Effector memory CD8-positive, alpha-beta T cell (primary cell): ENCODE data around the gene TMEM19.

Experiments
- ATAC-seq: fragments of 150-1000 bp; cut with Tn5 transposase; replicated peaks from 2 replicates; pipeline ENCODE4 v1.10.0; 2021; ENCODE audit warnings: mild to moderate bottlenecking, moderate library complexity
- DNase-seq, 3 experiments: peaks; one replicate each; pipeline ENCODE4 v3.0.0; 2021
- H3K27ac Mint-ChIP-seq, 2 donors: one replicate each; pipeline ENCODE4 v1.8.0; 2022; ENCODE audit warnings: mild to moderate bottlenecking in 2 of 2, mixed read lengths in 2 of 2, moderate library complexity in 2 of 2
- H3K27me3 Mint-ChIP-seq, 2 donors: one replicate each; pipeline ENCODE4 v1.8.0; 2022; ENCODE audit warnings: mixed read lengths in 2 of 2
- H3K36me3 Mint-ChIP-seq: one replicate; pipeline ENCODE4 v1.8.0; 2022; ENCODE audit warnings: mild to moderate bottlenecking, moderate library complexity, mixed read lengths; ENCODE audit not compliant: insufficient read depth
- H3K4me1 Mint-ChIP-seq, 2 donors: one replicate each; pipeline ENCODE4 v1.8.0; 2022; ENCODE audit warnings: low read depth in 2 of 2, mixed read lengths in 2 of 2
- H3K4me3 Mint-ChIP-seq, 2 donors: one replicate each; pipeline ENCODE4 v1.8.0; 2022; ENCODE audit warnings: mild to moderate bottlenecking in 2 of 2, mixed read lengths in 2 of 2, moderate library complexity in 2 of 2
- H3K9me3 Mint-ChIP-seq, 2 donors: one replicate each; pipeline ENCODE4 v1.8.0; 2022; ENCODE audit warnings: mixed read lengths in 2 of 2

The TMEM19 gene

GRCh38 chr12:71655495-71655894 lies 30.4 kb upstream of the TMEM19 start:
- Mint-ChIP-seq H3K9me3 (no peaks in the 10 kb centered on the region), H3K27ac (peak overlapping the region in 1 of 2 donors; percentile 80), H3K4me1 (peaks cover 18 to 44% of the 10 kb centered on the region in 2 donors), H3K4me3 (peak overlapping the region in 1 of 2 donors; percentile 71), H3K36me3 (peaks cover 45% of the 10 kb centered on the region), H3K27me3 (no peaks in the 10 kb centered on the region)
- no peak for DNase-seq
- ATAC-seq = no peak

GRCh38 chr12:71655907-71656306 lies 30.0 kb upstream of the TMEM19 start:
- Mint-ChIP-seq H3K9me3 (no peaks in the 10 kb centered on the region), H3K4me1 (peaks cover 18 to 44% of the 10 kb centered on the region in 2 donors), H3K27ac (peak overlapping the region in 1 of 2 donors; percentile 80), H3K27me3 (no peaks in the 10 kb centered on the region), H3K4me3 (peak overlapping the region in 1 of 2 donors; percentile 71), H3K36me3 (peaks cover 45% of the 10 kb centered on the region)
- DNase-seq (no peak), ATAC-seq (no peak)

DNA sequence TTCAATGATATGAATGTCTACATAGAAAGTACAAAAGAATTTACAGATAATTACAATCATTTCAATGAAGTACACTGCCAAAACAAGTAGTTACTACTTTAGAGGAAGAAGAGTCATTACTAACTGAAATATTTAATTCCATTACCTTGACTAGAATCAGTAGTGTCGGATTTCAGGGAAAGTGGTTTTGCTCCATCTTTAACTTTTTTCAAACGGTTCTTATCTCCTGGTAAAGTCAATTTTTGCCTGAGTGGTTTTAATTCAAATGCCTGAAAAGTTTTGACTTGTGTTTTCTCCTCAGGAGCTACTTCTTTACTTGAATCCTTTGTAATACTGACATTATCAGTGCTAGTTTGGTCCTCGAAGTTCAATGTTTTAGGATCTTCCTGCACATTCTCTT lies 29.1 kb upstream of the TMEM19 start:
- DNase-seq (no peak), ATAC-seq (no peak)
- no peaks in the 10 kb centered on the region for H3K27me3 Mint-ChIP-seq
- H3K9me3 Mint-ChIP-seq = no peaks in the 10 kb centered on the region
- peaks cover 20 to 46% of the 10 kb centered on the region in 2 donors for H3K4me1 Mint-ChIP-seq
- H3K4me3 Mint-ChIP-seq = no peak overlapping the region
- no peak overlapping the region for H3K27ac Mint-ChIP-seq
- H3K36me3 Mint-ChIP-seq = peaks cover 45% of the 10 kb centered on the region

GRCh38 chr12:71661977-71662530 lies 23.8 kb upstream of the TMEM19 start:
- peak overlapping the region; percentile 99 to 100 for H3K4me3 Mint-ChIP-seq
- H3K4me1 Mint-ChIP-seq = peaks cover 20 to 53% of the 10 kb centered on the region in 2 donors
- DNase-seq = no peak
- H3K9me3 Mint-ChIP-seq = no peaks in the 10 kb centered on the region
- no peak for ATAC-seq
- H3K27me3 Mint-ChIP-seq = no peaks in the 10 kb centered on the region
- H3K27ac Mint-ChIP-seq = peak overlapping the region; percentile 100
- H3K36me3 Mint-ChIP-seq = peaks cover 50% of the 10 kb centered on the region

DNA sequence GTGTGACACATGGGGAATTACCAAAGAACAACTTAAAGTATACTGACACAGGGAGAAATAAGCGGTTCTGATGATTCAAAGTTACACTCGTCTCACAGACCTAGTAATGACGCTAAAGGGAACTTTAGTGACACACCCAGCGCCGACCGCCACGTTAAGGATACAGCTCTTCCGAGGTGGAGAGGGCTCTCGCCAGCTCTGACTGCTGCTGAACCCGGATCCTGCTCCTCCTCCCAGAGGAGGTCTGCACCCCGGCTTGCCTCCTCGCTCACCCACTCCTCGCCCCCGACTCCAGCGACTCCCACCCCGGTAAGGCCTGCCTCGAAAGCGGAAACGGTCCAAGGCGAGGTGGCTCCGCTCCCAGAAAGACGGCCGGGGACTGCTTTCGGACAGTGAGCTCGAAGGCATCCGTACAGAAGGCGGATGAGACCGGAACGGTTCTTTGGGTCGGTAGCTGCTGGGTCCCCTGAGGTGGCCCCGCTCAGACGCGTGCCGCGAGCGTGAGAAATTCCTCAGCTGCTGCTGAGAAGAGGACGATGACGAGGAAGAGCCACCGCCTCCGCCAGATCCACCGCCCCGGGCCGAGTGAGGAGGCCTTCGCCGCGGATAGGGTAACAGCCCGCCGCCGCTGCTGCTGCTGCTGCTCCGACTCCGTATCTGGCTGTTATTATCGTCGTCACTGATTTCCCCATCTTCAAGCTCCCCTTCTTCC lies 22.9 kb upstream of the TMEM19 start:
- Mint-ChIP-seq H3K36me3 (peaks cover 41% of the 10 kb centered on the region), H3K27ac (peak overlapping the region; percentile 100), H3K27me3 (no peaks in the 10 kb centered on the region), H3K9me3 (no peaks in the 10 kb centered on the region), H3K4me3 (peak overlapping the region; percentile 99 to 100), H3K4me1 (peaks cover 20 to 53% of the 10 kb centered on the region in 2 donors)
- DNase-seq = peak; percentile 60 to 73 (median 67)
- peak; percentile 52 for ATAC-seq

- ATAC-seq (peak; percentile 74), DNase-seq (peak; percentile 85 to 88 (median 87))
- peaks cover 21 to 50% of the 10 kb centered on the region in 2 donors for H3K4me1 Mint-ChIP-seq
- no peaks in the 10 kb centered on the region for H3K27me3 Mint-ChIP-seq
- H3K9me3 Mint-ChIP-seq = no peaks in the 10 kb centered on the region
- H3K27ac Mint-ChIP-seq = peak within 1 kb of the TSS; percentile 100
- peak within 1 kb of the TSS; percentile 99 to 100 for H3K4me3 Mint-ChIP-seq
- peaks cover 33% of the 10 kb centered on the region for H3K36me3 Mint-ChIP-seq
These were observed 22.1 kb upstream of the TMEM19 start, which contains the start of the genes THAP2 and ZFC3H1 for GRCh38 chr12:71663561-71664410. Gene THAP2, plus strand, starts transcription at chr12:71664301. Its CDS starts 209 bp downstream, at chr12:71664510. Gene ZFC3H1, minus strand, starts transcription at chr12:71663848. Its CDS starts 238 bp downstream, at chr12:71663610.

- H3K9me3 Mint-ChIP-seq = no peaks in the 10 kb centered on the region
- H3K4me3 Mint-ChIP-seq = peak overlapping the region; percentile 99 to 100
- peaks cover 15 to 44% of the 10 kb centered on the region in 2 donors for H3K4me1 Mint-ChIP-seq
- no peak for DNase-seq
- H3K27me3 Mint-ChIP-seq = no peaks in the 10 kb centered on the region
- peak overlapping the region; percentile 100 for H3K27ac Mint-ChIP-seq
- peak; percentile 7 for ATAC-seq
- H3K36me3 Mint-ChIP-seq = peaks cover 25% of the 10 kb centered on the region
These were observed 21.3 kb upstream of the TMEM19 start for GRCh38 chr12:71664411-71665089.

DNA sequence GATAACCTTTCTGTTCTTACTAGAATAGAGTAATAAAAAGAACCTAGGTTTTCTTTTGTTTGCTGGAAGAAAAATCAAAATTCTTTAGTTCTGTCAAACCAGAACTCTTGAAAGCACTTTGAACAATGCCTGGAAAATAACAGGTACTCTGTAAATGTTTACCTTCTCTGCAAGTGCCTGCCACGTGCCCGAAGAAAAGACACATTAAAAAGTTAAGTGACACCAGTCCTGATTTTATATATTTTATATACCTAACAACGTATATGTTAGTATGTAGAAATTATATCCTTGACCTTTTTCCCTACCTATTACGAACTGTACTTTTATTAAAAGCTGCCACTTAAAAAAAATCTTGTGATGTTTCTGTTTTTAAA lies 20.8 kb upstream of the TMEM19 start:
- H3K4me3 Mint-ChIP-seq = peak overlapping the region; percentile 99 to 100
- peaks cover 15 to 44% of the 10 kb centered on the region in 2 donors for H3K4me1 Mint-ChIP-seq
- DNase-seq = no peak
- no peaks in the 10 kb centered on the region for H3K27me3 Mint-ChIP-seq
- no peaks in the 10 kb centered on the region for H3K9me3 Mint-ChIP-seq
- ATAC-seq = no peak
- peak overlapping the region; percentile 100 for H3K27ac Mint-ChIP-seq
- H3K36me3 Mint-ChIP-seq = peaks cover 22% of the 10 kb centered on the region

DNA sequence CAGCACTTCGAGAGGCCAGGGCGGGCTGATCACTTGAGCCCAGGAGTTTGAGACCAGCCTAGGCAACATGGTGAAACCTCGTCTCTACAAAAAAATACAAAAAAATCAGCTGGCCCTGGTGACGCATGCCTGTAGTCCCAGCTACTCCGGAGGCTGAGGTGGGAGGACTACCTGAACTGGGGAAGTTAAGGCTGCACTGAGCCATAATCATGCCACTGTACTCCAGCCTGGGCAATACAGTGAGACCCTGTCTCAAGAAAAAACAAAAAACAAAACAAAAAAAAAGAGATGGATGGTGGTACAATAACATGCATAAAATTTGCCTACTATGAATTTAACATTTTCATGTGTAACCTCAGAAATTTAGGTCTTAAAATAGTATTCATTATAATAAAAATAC lies 19.6 kb upstream of the TMEM19 start:
- Mint-ChIP-seq H3K27me3 (no peaks in the 10 kb centered on the region), H3K36me3 (peaks cover 22% of the 10 kb centered on the region), H3K4me1 (peaks cover 15 to 44% of the 10 kb centered on the region in 2 donors), H3K27ac (peak overlapping the region in 1 of 2 donors; percentile 100), H3K4me3 (no peak overlapping the region), H3K9me3 (no peaks in the 10 kb centered on the region)
- ATAC-seq = no peak
- no peak for DNase-seq

- no peaks in the 10 kb centered on the region for H3K27me3 Mint-ChIP-seq
- H3K9me3 Mint-ChIP-seq = no peaks in the 10 kb centered on the region
- no peaks in the 10 kb centered on the region for H3K36me3 Mint-ChIP-seq
- peaks cover 3 to 11% of the 10 kb centered on the region in 2 donors for H3K4me1 Mint-ChIP-seq
- H3K27ac Mint-ChIP-seq = no peak overlapping the region
- ATAC-seq (no peak), DNase-seq (no peak)
- H3K4me3 Mint-ChIP-seq = no peak overlapping the region
These were observed 14.6 kb upstream of the TMEM19 start for GRCh38 chr12:71671311-71671710.

DNA sequence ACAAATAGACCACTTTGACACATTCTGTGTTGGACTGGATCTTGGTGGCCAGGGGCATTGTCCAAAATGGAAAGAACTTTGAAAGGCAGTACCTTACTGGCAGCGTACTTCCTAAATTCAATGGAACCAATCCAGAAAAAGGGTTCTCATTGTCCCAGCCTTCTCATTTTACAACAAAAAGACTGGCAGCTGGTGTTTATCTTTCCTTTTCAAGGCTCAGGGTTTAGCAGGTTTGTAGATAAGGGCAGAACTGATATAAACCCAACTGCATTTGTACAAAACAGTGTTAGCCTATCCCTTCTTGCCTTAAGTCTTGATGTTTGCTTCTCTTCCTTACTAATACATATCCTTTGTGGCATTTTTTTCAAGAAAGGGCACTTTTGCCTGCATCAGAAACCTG lies 14.1 kb upstream of the TMEM19 start:
- no peak for DNase-seq
- H3K9me3 Mint-ChIP-seq = no peaks in the 10 kb centered on the region
- no peaks in the 10 kb centered on the region for H3K27me3 Mint-ChIP-seq
- no peak overlapping the region for H3K27ac Mint-ChIP-seq
- H3K4me3 Mint-ChIP-seq = no peak overlapping the region
- no peak for ATAC-seq
- peaks cover 3 to 11% of the 10 kb centered on the region in 2 donors for H3K4me1 Mint-ChIP-seq
- H3K36me3 Mint-ChIP-seq = no peaks in the 10 kb centered on the region

- H3K36me3 Mint-ChIP-seq = peaks cover 8% of the 10 kb centered on the region
- DNase-seq = no peak
These were observed 3.4 kb upstream of the TMEM19 start for GRCh38 chr12:71682466-71682865.

DNA sequence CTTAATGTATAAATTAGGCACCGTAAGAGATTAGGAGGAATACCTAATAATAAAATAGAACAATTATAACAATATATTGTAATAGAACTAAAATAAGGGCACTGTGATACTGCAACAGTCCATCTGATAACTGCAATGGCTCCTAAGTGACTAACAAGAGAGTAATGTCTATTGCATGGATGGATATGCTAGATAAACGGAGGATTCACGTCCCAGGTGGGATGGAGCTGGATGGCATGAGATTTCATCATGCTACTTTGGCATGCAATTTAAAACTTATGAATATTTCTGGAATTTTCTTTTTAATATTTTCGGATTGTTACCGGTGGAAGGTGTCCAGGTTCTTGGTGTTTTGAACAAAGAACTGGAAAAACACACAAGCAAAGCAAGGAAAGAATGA lies 2.2 kb upstream of the TMEM19 start:
- Mint-ChIP-seq H3K27me3 (no peaks in the 10 kb centered on the region), H3K4me1 (peaks cover 5 to 16% of the 10 kb centered on the region in 2 donors), H3K9me3 (no peaks in the 10 kb centered on the region), H3K4me3 (no peak overlapping the region), H3K27ac (no peak overlapping the region), H3K36me3 (peaks cover 8% of the 10 kb centered on the region)
- DNase-seq = no peak
- ATAC-seq = no peak

More at GRCh38 chr12:71682466-71682865, 3.4 kb upstream of the TMEM19 start:
- Mint-ChIP-seq H3K27me3 (no peaks in the 10 kb centered on the region), H3K4me3 (no peak overlapping the region), H3K9me3 (no peaks in the 10 kb centered on the region), H3K4me1 (peaks cover 2 to 8% of the 10 kb centered on the region in 2 donors), H3K27ac (no peak overlapping the region)
- no peak for ATAC-seq
